ENCODE data around the gene OR5H15.
"Not testable (repeated sequence)": the region's sequence is repeated elsewhere in the genome, so short reads cannot be mapped to it uniquely, and the experiment has no call there.

The OR5H15 gene

GRCh38 chr3:98166396-98166795 lies at the start of gene OR5H15:
Gene OR5H15 (plus strand): TSS chr3:98166696. CDS start chr3:98168700, 2,004 bp downstream.
- no peak for DNase-seq (ENCODE audit: low spot score)

- no peak for DNase-seq (ENCODE audit: low spot score)
These were observed 36.1 kb upstream of the OR5H15 start, which contains the start of gene OR5H1 for GRCh38 chr3:98130421-98130820. Gene OR5H1 (plus strand): TSS chr3:98130721. CDS start chr3:98132698, 1,977 bp downstream.

DNA sequence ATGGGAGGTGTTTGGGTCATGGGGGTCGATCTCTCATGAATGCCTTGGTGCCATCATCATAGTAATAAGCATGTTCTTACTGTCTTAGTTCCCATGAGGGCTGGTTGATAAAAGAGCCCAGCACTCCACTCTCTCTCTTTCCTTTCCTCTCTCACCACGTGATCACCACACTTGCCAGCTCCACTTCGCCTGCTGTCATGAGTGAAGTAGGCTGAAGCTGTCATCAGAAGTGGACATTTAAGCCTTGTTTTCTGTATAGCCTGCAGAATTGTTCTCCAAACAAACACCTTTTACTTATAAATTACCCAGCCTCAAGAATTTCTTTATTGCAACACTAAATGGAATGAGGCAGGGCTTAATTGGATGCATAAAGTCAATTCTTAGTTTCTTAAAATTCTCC lies 29.9 kb upstream of the OR5H15 start:
- no peak for DNase-seq (ENCODE audit: low spot score)

- not testable (repeated sequence) for DNase-seq (ENCODE audit: low spot score)
These were observed 28.5 kb upstream of the OR5H15 start for GRCh38 chr3:98137826-98138557.

- DNase-seq (ENCODE audit: low spot score), result no peak
These were observed 26.0 kb upstream of the OR5H15 start for GRCh38 chr3:98140531-98140930.

DNA sequence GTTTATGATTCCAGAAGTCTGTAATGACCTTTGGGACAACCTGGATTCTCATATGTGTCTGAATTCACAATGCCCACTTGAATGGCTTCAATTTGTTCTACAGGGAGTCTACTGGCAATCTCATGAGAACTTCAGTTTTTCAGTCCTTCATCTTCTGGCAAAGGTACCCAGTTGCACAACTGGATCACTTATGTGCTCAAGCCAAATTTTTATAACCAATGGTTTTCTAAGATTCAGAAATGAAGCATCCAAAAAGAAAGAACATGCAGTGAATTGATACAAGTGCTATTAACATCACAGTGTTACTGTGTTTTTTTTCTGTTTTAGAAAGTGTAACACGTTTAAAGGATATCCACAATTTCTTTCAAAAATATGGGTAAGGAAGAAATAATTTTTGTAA lies 19.3 kb upstream of the OR5H15 start, which contains the start of gene OR5H14:
TSS of gene OR5H14 (plus strand) at position 301 of the 400 bp plus-strand sequence. CDS start 1,907 bp downstream, outside the sequence.
- DNase-seq (ENCODE audit: low spot score), result no peak

DNA sequence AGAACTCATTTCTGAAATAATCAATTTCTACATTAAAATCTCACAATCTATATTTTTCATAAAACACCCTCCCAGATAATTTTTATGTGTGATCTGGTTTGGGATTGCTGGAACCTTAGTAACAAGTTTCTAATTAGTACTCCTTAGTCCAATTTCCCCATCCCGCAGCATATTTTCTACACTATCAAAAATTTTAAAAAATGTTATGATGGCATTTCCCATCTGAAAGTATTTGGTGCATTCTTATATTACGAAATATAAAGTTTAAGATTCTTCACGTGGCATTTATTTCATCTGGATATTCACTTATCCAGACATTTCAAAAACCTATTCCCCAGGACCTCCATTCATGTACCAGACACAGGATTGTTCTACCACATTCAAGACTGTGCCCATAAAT lies 17.7 kb upstream of the OR5H15 start:
- DNase-seq (ENCODE audit: low spot score), result no peak

GRCh38 chr3:98149456-98149855 lies 17.0 kb upstream of the OR5H15 start:
- not testable (repeated sequence) for DNase-seq (ENCODE audit: low spot score)

GRCh38 chr3:98151241-98151640 lies 15.3 kb upstream of the OR5H15 start:
- DNase-seq (ENCODE audit: low spot score), result no peak

DNA sequence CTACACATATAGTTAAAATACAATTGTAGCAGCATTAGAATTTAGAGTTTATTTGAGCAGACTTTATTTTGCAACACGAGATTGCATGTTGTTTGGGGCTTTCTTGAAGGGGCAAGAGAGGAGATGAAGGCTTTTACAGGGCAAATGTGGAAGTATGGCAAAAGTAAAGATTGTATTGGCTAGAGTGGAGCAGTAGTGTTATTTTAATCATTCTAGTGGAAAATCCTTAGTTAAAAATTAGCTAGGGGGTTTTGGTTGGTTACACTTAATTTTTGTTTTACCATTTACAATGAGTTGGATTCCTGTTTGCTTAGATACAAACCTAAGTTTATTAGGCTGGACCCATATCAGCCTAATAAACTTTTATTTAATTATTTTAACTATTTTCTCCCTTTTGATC lies 4.6 kb downstream of the OR5H15 start:
- no peak for DNase-seq (ENCODE audit: low spot score)

DNA sequence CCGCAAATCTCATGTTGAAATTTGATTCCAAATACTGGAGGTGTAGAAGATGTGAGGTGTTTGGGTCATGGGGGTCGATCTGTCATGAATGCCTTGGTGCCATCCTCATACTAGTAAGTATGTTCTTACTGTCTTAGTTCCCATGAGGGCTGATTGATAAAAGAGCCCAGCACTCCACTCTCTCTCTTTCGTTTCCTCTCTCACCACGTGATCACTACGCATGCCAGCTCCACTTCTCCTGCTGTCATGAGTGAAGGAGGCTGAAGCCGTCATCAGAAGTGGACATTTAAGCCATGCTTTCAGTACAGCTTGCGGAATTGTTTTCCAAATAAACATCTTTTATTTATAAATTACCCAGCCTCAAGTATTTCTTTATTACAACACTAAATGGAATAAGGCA lies 6.1 kb downstream of the OR5H15 start:
- no peak for DNase-seq (ENCODE audit: low spot score)

GRCh38 chr3:98180319-98180890 lies 13.9 kb downstream of the OR5H15 start:
- DNase-seq (ENCODE audit: low spot score), result no peak

DNA sequence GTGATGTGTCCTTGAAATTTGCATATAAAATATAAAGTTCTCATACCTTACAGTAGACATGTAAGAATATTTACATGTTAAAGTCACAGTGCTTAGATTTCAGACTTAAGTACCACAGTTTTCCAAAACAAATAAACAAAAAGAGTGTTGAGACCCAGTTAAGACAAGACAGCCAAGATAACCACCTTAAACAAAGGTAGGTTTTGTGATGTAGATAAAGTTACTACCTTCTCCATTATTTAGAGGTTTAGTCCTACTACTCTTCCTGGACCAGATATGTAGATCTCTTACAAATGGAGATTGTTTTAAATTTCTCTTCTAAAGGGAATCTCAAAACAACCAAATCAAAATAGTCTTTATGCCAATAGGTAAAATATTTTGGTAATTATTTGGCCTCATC lies 15.7 kb downstream of the OR5H15 start:
- no peak for DNase-seq (ENCODE audit: low spot score)

- DNase-seq (ENCODE audit: low spot score), result peak; percentile 3
These were observed 18.7 kb downstream of the OR5H15 start for GRCh38 chr3:98185180-98185579.

DNA sequence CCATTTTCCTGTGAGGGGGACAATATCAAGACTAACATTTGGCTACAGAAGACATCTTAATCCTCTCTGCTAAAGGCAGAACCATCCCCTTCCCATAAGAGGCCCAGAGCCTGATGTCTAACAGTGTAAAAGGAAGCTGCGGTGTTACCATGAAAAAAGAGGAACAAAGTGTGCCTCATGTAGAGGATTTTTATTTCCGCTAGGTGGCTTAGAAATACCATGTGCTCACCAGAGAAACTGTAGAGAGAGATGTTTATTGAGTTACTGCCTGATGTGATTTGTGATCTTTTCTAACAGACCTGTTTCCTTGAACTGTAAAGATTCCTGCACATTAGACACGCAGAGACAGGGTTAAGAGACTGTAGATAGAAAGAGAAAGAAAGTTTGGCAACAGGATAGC lies 22.0 kb downstream of the OR5H15 start:
- DNase-seq (ENCODE audit: low spot score), result no peak

- not testable (repeated sequence) for DNase-seq (ENCODE audit: low spot score)
These were observed 24.4 kb downstream of the OR5H15 start for GRCh38 chr3:98190911-98191310.

- not testable (repeated sequence) for DNase-seq (ENCODE audit: low spot score)
These were observed 29.8 kb downstream of the OR5H15 start for GRCh38 chr3:98196293-98196692.

GRCh38 chr3:98199020-98199419 lies 32.5 kb downstream of the OR5H15 start:
- DNase-seq (ENCODE audit: low spot score), result no peak

GRCh38 chr3:98209244-98209643 lies 42.7 kb downstream of the OR5H15 start:
- no peak for DNase-seq (ENCODE audit: low spot score)

DNA sequence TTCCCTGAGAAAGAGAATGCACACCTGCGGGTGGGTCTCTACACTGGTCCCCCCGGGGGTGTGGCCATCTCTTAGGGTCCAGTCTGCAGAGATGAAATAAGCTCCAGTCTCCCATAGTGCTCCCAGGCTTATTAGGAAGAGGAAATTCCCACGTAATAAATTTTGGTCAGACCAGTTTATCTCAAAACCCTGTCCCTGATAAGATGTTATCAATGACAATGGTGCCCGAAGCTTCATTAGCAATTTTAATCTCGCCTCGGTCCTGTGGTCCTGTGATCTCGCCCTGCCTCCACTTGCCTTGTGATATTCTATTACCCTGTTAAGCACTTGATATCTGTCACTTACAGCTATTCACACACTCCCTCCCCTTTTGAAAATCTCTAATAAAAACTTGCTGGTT lies 46.8 kb downstream of the OR5H15 start:
- no peak for DNase-seq (ENCODE audit: low spot score)

DNA sequence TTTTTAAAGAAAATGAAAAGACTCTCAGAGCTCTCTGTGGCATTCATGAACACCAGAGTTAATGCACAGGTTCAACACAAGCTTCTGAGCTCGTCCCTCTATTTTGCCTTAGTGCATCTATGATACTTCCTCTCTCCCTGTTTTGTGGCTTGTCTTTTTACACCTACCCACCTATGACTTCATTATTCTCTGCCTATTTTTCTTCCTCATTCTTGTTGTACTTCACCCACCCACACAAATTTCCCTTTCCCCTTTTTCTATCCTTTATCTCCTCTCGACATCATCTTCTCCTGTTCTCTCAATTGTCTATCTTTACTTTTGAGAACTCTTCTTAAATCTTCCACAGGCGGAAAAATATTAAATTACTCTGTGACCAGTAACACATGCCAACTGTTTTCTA lies 48.6 kb downstream of the OR5H15 start:
- no peak for DNase-seq (ENCODE audit: low spot score)
